GM23338 (cell line): ENCODE data around the gene CD80. TPM values are rescaled to one million over a fixed set of nuclear protein-coding genes. Genes with fewer than 3 reads are reported as not detected.

Source experiments
- ATAC-seq: fragments of 200-7000 bp; cut with Tn5 transposase; 3 replicates; pipeline ENCODE4 v1.9.1; 2020
- DNase-seq: peaks from one replicate; pipeline ENCODE4 v3.0.0-alpha.2; 2015; ENCODE audit warnings: low spot score
- H2AFZ ChIP-seq: fragments of 200-600 bp; sonication (generic); 2 replicates; pipeline ENCODE4 v1.8.0; 2016; ENCODE audit warnings: antibody characterized with exemption, mild to moderate bottlenecking, moderate library complexity
- H3F3A ChIP-seq: fragments of 200-600 bp; sonication (generic); replicated peaks from 2 replicates; pipeline ENCODE4 v1.8.0; 2017; ENCODE audit warnings: antibody characterized with exemption, mixed run types, low read depth
- H3K27ac ChIP-seq: fragments of 200-600 bp; sonication (generic); 2 replicates; pipeline ENCODE4 v1.6.1; 2016; ENCODE audit warnings: low read depth
- H3K27me3 ChIP-seq: fragments of 200-600 bp; sonication (generic); 2 replicates; pipeline ENCODE4 v1.8.0; 2016; ENCODE audit warnings: mild to moderate bottlenecking, mixed run types, moderate library complexity; ENCODE audit not compliant: insufficient read depth
- H3K36me3 ChIP-seq: fragments of 200-600 bp; sonication (generic); 2 replicates; pipeline ENCODE4 v1.8.0; 2016; ENCODE audit warnings: mild to moderate bottlenecking; ENCODE audit not compliant: insufficient read depth
- H3K4me1 ChIP-seq: fragments of 200-600 bp; sonication (generic); 2 replicates; pipeline ENCODE4 v1.8.0; 2016; ENCODE audit warnings: mild to moderate bottlenecking, moderate library complexity; ENCODE audit not compliant: insufficient read depth
- H3K4me2 ChIP-seq: fragments of 200-600 bp; sonication (generic); 2 replicates; pipeline ENCODE4 v1.7.1; 2017; ENCODE audit warnings: mixed run types
- H3K4me3 ChIP-seq: fragments of 200-600 bp; sonication (generic); 2 replicates; pipeline ENCODE4 v1.6.1; 2016; ENCODE audit warnings: mixed run types
- H3K79me2 ChIP-seq: fragments of 200-600 bp; sonication (generic); replicated peaks from 2 replicates; pipeline ENCODE4 v1.8.0; 2017; ENCODE audit warnings: mild to moderate bottlenecking; ENCODE audit not compliant: insufficient read depth
- H3K9me2 ChIP-seq: fragments of 200-600 bp; sonication (generic); 2 replicates; pipeline ENCODE4 v1.8.0; 2017; ENCODE audit not compliant: insufficient read depth
- H4K20me1 ChIP-seq: fragments of 200-600 bp; sonication (generic); replicated peaks from 2 replicates; pipeline ENCODE4 v1.8.0; 2017; ENCODE audit warnings: mild to moderate bottlenecking; ENCODE audit not compliant: insufficient read depth
- H3K27ac Mint-ChIP-seq: 2 replicates; pipeline ENCODE4 v1.8.0; 2020; ENCODE audit warnings: inconsistent platforms, mild to moderate bottlenecking, moderate library complexity, mixed read lengths
- H3K27me3 Mint-ChIP-seq: 3 replicates; pipeline ENCODE4 v1.8.0; 2022; ENCODE audit warnings: low read depth, mild to moderate bottlenecking, moderate library complexity, mixed read lengths, inconsistent platforms; ENCODE audit not compliant: insufficient read depth, poor library complexity
- H3K36me3 Mint-ChIP-seq: 3 replicates; pipeline ENCODE4 v1.8.0; 2021; ENCODE audit warnings: low read depth, mild to moderate bottlenecking, inconsistent platforms, moderate library complexity, mixed read lengths
- H3K4me1 Mint-ChIP-seq: 3 replicates; pipeline ENCODE4 v1.8.0; 2020; ENCODE audit warnings: mild to moderate bottlenecking, inconsistent platforms, mixed read lengths
- H3K4me3 Mint-ChIP-seq: 3 replicates; pipeline ENCODE4 v1.8.0; 2021; ENCODE audit warnings: moderate library complexity, mild to moderate bottlenecking, inconsistent platforms, mixed read lengths
- H3K9me3 Mint-ChIP-seq: 3 replicates; pipeline ENCODE4 v1.8.0; 2020; ENCODE audit warnings: moderate library complexity, mild to moderate bottlenecking, inconsistent platforms, mixed read lengths
- EZH2 ChIP-seq: fragments of 200-600 bp; sonication (generic); IDR thresholded peaks from one replicate; pipeline ENCODE4 v1.8.0; 2017; ENCODE audit warnings: antibody characterized with exemption, mild to moderate bottlenecking, low read depth; ENCODE audit not compliant: unreplicated experiment
- EZH2phosphoT487 ChIP-seq: fragments of 200-600 bp; sonication (generic); IDR thresholded peaks from one replicate; pipeline ENCODE4 v1.8.1; 2018; ENCODE audit warnings: antibody characterized with exemption; ENCODE audit not compliant: unreplicated experiment
- JUNB ChIP-seq: IDR thresholded peaks from one replicate; pipeline ENCODE4 v1.6.1; 2016; ENCODE audit warnings: antibody characterized with exemption; ENCODE audit not compliant: unreplicated experiment
- POLR2AphosphoS5 ChIP-seq: IDR thresholded peaks from 2 replicates; pipeline ENCODE4 v1.6.1; 2016; ENCODE audit warnings: antibody characterized with exemption, low read depth
- ZNF114 ChIP-seq: fragments of 250-450 bp; sonication (Bioruptor Pico); IDR thresholded peaks from 2 replicates; pipeline ENCODE4 v1.5.0; 2020; ENCODE audit warnings: mild to moderate bottlenecking, moderate library complexity
- polyA plus RNA-seq: library from polyadenylated mRNA; unstranded; fragments of >200 nt; fragmentation: Nextera tagmentation; extraction: Ambion mirVana; gene quantifications from 2 replicates; pipeline ENCODE4 v1.2.1, GENCODE V29; 2016
- total RNA-seq: library from RNA; depleted of rRNA; stranded (reverse); fragments of >200 nt; shearing (Covaris generic); gene quantifications from 2 replicates; pipeline ENCODE4 v1.2.3, GENCODE V29; 2014
- TF ChIP-seq, protein P1 (sequence below): fragments of 250-450 bp; sonication (Bioruptor Pico); IDR thresholded peaks from 2 replicates; pipeline ENCODE4 v1.5.0; 2020; ENCODE audit warnings: mild to moderate bottlenecking, moderate library complexity
- TF ChIP-seq, protein P2 (sequence below): IDR thresholded peaks from 2 replicates; pipeline ENCODE4 v1.6.1; 2016; ENCODE audit warnings: antibody characterized with exemption

The CD80 gene
- total and polyA plus RNA-seq, 2 experiments from 2014 or later, result not detected

- TF ChIP-seq EZH2phosphoT487 (no peak), EZH2 (no peak)
- TF ChIP-seq, protein P1, sequence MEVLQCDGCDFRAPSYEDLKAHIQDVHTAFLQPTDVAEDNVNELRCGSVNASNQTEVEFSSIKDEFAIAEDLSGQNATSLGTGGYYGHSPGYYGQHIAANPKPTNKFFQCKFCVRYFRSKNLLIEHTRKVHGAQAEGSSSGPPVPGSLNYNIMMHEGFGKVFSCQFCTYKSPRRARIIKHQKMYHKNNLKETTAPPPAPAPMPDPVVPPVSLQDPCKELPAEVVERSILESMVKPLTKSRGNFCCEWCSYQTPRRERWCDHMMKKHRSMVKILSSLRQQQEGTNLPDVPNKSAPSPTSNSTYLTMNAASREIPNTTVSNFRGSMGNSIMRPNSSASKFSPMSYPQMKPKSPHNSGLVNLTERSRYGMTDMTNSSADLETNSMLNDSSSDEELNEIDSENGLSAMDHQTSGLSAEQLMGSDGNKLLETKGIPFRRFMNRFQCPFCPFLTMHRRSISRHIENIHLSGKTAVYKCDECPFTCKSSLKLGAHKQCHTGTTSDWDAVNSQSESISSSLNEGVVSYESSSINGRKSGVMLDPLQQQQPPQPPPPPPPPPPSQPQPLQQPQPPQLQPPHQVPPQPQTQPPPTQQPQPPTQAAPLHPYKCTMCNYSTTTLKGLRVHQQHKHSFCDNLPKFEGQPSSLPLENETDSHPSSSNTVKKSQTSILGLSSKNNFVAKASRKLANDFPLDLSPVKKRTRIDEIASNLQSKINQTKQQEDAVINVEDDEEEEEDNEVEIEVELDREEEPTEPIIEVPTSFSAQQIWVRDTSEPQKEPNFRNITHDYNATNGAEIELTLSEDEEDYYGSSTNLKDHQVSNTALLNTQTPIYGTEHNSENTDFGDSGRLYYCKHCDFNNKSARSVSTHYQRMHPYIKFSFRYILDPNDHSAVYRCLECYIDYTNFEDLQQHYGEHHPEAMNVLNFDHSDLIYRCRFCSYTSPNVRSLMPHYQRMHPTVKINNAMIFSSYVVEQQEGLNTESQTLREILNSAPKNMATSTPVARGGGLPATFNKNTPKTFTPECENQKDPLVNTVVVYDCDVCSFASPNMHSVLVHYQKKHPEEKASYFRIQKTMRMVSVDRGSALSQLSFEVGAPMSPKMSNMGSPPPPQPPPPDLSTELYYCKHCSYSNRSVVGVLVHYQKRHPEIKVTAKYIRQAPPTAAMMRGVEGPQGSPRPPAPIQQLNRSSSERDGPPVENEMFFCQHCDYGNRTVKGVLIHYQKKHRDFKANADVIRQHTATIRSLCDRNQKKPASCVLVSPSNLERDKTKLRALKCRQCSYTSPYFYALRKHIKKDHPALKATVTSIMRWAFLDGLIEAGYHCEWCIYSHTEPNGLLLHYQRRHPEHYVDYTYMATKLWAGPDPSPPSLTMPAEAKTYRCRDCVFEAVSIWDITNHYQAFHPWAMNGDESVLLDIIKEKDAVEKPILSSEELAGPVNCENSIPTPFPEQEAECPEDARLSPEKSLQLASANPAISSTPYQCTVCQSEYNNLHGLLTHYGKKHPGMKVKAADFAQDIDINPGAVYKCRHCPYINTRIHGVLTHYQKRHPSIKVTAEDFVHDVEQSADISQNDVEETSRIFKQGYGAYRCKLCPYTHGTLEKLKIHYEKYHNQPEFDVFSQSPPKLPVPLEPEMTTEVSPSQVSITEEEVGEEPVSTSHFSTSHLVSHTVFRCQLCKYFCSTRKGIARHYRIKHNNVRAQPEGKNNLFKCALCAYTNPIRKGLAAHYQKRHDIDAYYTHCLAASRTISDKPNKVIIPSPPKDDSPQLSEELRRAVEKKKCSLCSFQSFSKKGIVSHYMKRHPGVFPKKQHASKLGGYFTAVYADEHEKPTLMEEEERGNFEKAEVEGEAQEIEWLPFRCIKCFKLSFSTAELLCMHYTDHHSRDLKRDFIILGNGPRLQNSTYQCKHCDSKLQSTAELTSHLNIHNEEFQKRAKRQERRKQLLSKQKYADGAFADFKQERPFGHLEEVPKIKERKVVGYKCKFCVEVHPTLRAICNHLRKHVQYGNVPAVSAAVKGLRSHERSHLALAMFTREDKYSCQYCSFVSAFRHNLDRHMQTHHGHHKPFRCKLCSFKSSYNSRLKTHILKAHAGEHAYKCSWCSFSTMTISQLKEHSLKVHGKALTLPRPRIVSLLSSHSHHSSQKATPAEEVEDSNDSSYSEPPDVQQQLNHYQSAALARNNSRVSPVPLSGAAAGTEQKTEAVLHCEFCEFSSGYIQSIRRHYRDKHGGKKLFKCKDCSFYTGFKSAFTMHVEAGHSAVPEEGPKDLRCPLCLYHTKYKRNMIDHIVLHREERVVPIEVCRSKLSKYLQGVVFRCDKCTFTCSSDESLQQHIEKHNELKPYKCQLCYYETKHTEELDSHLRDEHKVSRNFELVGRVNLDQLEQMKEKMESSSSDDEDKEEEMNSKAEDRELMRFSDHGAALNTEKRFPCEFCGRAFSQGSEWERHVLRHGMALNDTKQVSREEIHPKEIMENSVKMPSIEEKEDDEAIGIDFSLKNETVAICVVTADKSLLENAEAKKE (CRISPR knock-in tag), result no peak
These were observed 3.5 kb downstream of the CD80 start (continued) for GRCh38 chr3:119555929-119556328.

DNA sequence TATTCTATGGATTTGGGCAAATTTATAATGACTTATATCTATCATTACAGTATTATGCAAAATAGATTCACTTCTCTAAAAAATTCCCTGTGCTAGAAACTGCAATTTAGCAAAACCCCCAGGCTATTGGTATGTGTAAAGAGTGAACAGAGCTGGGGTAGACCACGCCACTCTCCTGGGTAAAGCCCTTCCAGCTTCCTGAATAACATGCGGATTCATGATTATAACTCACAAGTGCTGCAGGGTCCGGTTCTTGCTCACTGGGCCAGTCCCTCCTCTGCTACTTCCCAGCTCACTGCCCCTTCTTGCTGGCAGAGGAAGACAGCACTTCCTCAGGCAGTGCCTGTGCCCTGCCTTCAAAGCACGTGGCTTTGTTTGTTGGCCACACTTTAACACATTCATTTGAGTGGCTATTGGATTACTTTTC, 4.1 kb downstream of the CD80 start:
- Mint-ChIP-seq H3K27me3 (no peaks in the 10 kb centered on the region), H3K4me3 (no peak overlapping the region), H3K36me3 (no peaks in the 10 kb centered on the region), H3K9me3 (no peaks in the 10 kb centered on the region), H3K27ac (no peak overlapping the region), H3K4me1 (peaks cover 3% of the 10 kb centered on the region; the same call in 1 of the 3 replicates)
- ATAC-seq, result no peak
- no peak for DNase-seq
- Histone ChIP-seq H3K4me1 (no peaks in the 10 kb centered on the region), H3K79me2 (no peaks in the 10 kb centered on the region), H3F3A (no peaks in the 10 kb centered on the region), H3K27me3 (no peaks in the 10 kb centered on the region), H3K4me3 (no peak overlapping the region), H3K9me2 (0 out of 2 replicates have a peak, but pooled peaks cover 3% of the 10 kb centered on the region), H2AFZ (peak overlapping the region; percentile 81; the same call in 1 of the 2 replicates), H3K4me2 (no peak overlapping the region), H3K36me3 (no peaks in the 10 kb centered on the region), H3K27ac (no peak overlapping the region), H4K20me1 (no peaks in the 10 kb centered on the region)
- TF ChIP-seq JUNB (no peak), EZH2phosphoT487 (no peak), POLR2AphosphoS5 (no peak), ZNF114 (no peak)
- TF ChIP-seq, protein P1 (CRISPR knock-in tag), result no peak
- TF ChIP-seq, protein P2, sequence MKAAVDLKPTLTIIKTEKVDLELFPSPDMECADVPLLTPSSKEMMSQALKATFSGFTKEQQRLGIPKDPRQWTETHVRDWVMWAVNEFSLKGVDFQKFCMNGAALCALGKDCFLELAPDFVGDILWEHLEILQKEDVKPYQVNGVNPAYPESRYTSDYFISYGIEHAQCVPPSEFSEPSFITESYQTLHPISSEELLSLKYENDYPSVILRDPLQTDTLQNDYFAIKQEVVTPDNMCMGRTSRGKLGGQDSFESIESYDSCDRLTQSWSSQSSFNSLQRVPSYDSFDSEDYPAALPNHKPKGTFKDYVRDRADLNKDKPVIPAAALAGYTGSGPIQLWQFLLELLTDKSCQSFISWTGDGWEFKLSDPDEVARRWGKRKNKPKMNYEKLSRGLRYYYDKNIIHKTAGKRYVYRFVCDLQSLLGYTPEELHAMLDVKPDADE, result no peak
